ENCODE data around the gene WDR35.

DNA sequence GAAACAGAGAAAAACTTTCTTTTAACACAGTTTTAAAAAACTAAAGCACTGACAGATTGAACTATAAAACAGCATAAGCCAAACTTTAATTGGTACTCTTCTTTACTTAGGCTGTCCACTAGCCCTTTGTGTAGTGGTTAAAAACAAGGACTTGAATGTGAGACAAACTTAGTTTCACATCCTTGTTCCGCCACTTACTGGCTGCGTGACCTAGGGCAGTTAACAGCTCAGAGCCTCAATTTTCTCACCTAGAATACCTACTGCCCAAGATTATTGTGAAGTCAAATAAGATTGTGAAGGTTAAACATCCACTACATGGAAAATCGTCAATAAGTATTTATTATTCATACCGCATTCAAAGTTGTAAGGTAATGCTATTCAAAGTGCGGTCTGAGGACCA lies 2.0 kb downstream of the WDR35 start:
- no peak for TF ChIP-seq MXI1 (IDR thresholded peaks at IDR 0.05; ENCODE audit: borderline replicate concordance, low read depth, low read length)
- TF ChIP-seq, protein P1, sequence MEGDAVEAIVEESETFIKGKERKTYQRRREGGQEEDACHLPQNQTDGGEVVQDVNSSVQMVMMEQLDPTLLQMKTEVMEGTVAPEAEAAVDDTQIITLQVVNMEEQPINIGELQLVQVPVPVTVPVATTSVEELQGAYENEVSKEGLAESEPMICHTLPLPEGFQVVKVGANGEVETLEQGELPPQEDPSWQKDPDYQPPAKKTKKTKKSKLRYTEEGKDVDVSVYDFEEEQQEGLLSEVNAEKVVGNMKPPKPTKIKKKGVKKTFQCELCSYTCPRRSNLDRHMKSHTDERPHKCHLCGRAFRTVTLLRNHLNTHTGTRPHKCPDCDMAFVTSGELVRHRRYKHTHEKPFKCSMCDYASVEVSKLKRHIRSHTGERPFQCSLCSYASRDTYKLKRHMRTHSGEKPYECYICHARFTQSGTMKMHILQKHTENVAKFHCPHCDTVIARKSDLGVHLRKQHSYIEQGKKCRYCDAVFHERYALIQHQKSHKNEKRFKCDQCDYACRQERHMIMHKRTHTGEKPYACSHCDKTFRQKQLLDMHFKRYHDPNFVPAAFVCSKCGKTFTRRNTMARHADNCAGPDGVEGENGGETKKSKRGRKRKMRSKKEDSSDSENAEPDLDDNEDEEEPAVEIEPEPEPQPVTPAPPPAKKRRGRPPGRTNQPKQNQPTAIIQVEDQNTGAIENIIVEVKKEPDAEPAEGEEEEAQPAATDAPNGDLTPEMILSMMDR (conservative IDR thresholded peaks at IDR 0.05; ENCODE audit: low read depth, low read length): no peak
- TF ChIP-seq, protein P2, sequence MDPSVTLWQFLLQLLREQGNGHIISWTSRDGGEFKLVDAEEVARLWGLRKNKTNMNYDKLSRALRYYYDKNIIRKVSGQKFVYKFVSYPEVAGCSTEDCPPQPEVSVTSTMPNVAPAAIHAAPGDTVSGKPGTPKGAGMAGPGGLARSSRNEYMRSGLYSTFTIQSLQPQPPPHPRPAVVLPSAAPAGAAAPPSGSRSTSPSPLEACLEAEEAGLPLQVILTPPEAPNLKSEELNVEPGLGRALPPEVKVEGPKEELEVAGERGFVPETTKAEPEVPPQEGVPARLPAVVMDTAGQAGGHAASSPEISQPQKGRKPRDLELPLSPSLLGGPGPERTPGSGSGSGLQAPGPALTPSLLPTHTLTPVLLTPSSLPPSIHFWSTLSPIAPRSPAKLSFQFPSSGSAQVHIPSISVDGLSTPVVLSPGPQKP (IDR thresholded peaks at IDR 0.05; ENCODE audit: borderline replicate concordance, low read depth, low read length): no peak
- no peak for TF ChIP-seq POLR2A (IDR thresholded peaks at IDR 0.05; ENCODE audit: low read depth, low read length)
- no peak for TF ChIP-seq SMC3 (IDR thresholded peaks at IDR 0.05; ENCODE audit: low read depth, low read length)
- no peak for TF ChIP-seq MAZ (IDR thresholded peaks at IDR 0.05; ENCODE audit: borderline replicate concordance, low read depth, low read length)
- TF ChIP-seq CEBPB (IDR thresholded peaks at IDR 0.05; ENCODE audit: low read depth, low read length): no peak
- no peak for TF ChIP-seq RFX5 (IDR thresholded peaks at IDR 0.05; ENCODE audit: low read depth, low read length)
- TF ChIP-seq RAD21 (IDR thresholded peaks at IDR 0.05; ENCODE audit: low read length): no peak
- TF ChIP-seq RCOR1 (IDR thresholded peaks at IDR 0.05; ENCODE audit: insufficient replicate concordance, low read length): no peak
- no peak for TF ChIP-seq BHLHE40 (IDR thresholded peaks at IDR 0.05; ENCODE audit: low read depth, low read length)
- TF ChIP-seq CHD1 (IDR thresholded peaks at IDR 0.05; ENCODE audit: low read depth, low read length): no peak
